Measurements from ENCODE around the gene ARL4A. TPM values are rescaled to one million over a fixed set of nuclear protein-coding genes. Genes with fewer than 3 reads are reported as not detected.

The ARL4A gene
- total and polyA plus RNA-seq, 9 of the 15 experiments (the other 6 are each of a cell fraction or from before 2014, with no cell fraction given): 118 to 688 (median 172) TPM

- TF ChIP-seq PRPF4 (IDR thresholded peaks at IDR 0.05; ENCODE audit: insufficient read depth, low read depth, low read length, poor library complexity, severe bottlenecking) (no peak), PHB2 (IDR thresholded peaks at IDR 0.05; ENCODE audit: low read depth) (no peak), ZFX (CRISPR knock-in tag; IDR thresholded peaks at IDR 0.05) (no peak), STAT5B (CRISPR knock-in tag; IDR thresholded peaks at IDR 0.05) (no peak), LARP7 (IDR thresholded peaks at IDR 0.05) (peak; percentile 96), E2F8 (IDR thresholded peaks at IDR 0.05; ENCODE audit: low read depth, partially characterized antibody) (no peak), MAFF (IDR thresholded peaks at IDR 0.05; ENCODE audit: low read length) (peak; percentile 33; the same call in 1 of the 2 replicates), CTBP1 (IDR thresholded peaks at IDR 0.05; ENCODE audit: borderline replicate concordance) (no peak), NR2C1 (IDR thresholded peaks at IDR 0.05) (peak; percentile 34; the same call in 1 of the 2 replicates), NR2C1 (tag; IDR thresholded peaks at IDR 0.05) (no peak), WHSC1 (IDR thresholded peaks at IDR 0.05; ENCODE audit: low read length) (no peak), SRSF1 (IDR thresholded peaks at IDR 0.05; ENCODE audit: low read depth, low read length) (no peak), BCLAF1 (IDR thresholded peaks at IDR 0.05; ENCODE audit: borderline replicate concordance in 1 of 2, control insufficient read depth in 1 of 2, low read depth in 2 of 2, low read length in 1 of 2) (peak in 1 of 2 experiments; percentile 91; a peak in 1 of 4 replicates), PYGO2 (tag; IDR thresholded peaks at IDR 0.05) (no peak), RFX5 (IDR thresholded peaks at IDR 0.05; ENCODE audit: low read depth, low read length) (no peak), ZNF316 (IDR thresholded peaks at IDR 0.05) (peak; percentile 96), CHD1 (IDR thresholded peaks at IDR 0.05; ENCODE audit: low read length) (no peak), THAP7 (CRISPR knock-in tag; IDR thresholded peaks at IDR 0.05) (no peak), ZNF695 (CRISPR knock-in tag; IDR thresholded peaks at IDR 0.05) (0 out of 2 replicates have a peak, but pooled peaks have one; percentile 28), MTA2 (IDR thresholded peaks at IDR 0.05; ENCODE audit: low read depth) (peak; percentile 50), NFATC3 (IDR thresholded peaks at IDR 0.05) (peak; percentile 88), IRF2 (CRISPR knock-in tag; IDR thresholded peaks at IDR 0.05) (no peak), TAF7 (tag; IDR thresholded peaks at IDR 0.05) (no peak)
These were observed 312 bp downstream of the ARL4A start (continued) for GRCh38 chr7:12687718-12688171.
